ENCODE data around the gene RBMS3.

Gene RBMS3

GRCh38 chr3:29591579-29591978, 310.7 kb downstream of the RBMS3 start:
- H3K4me1 Mint-ChIP-seq (ENCODE audit: low read depth), result no peaks in the 10 kb centered on the region
- no peaks in the 10 kb centered on the region for H3K27me3 Mint-ChIP-seq
- no peaks in the 10 kb centered on the region for H3K36me3 Mint-ChIP-seq
- no peak overlapping the region for H3K4me3 Mint-ChIP-seq
- H3K27ac Mint-ChIP-seq, result no peak overlapping the region
- H3K9me3 Mint-ChIP-seq (ENCODE audit: low read depth), result no peaks in the 10 kb centered on the region

- no peak overlapping the region for H3K27ac Mint-ChIP-seq
- H3K4me1 Mint-ChIP-seq (ENCODE audit: low read depth), result no peaks in the 10 kb centered on the region
- no peak overlapping the region for H3K4me3 Mint-ChIP-seq
- H3K36me3 Mint-ChIP-seq, result no peaks in the 10 kb centered on the region
- peaks cover 2% of the 10 kb centered on the region for H3K27me3 Mint-ChIP-seq
- no peaks in the 10 kb centered on the region for H3K9me3 Mint-ChIP-seq (ENCODE audit: low read depth)
Observed at GRCh38 chr3:29593802-29594201, 312.9 kb downstream of the RBMS3 start.

GRCh38 chr3:29594261-29594660, 313.4 kb downstream of the RBMS3 start:
- Mint-ChIP-seq H3K27ac (no peak overlapping the region), H3K9me3 (ENCODE audit: low read depth) (no peaks in the 10 kb centered on the region), H3K27me3 (peaks cover 2% of the 10 kb centered on the region), H3K36me3 (no peaks in the 10 kb centered on the region), H3K4me3 (no peak overlapping the region), H3K4me1 (ENCODE audit: low read depth) (no peaks in the 10 kb centered on the region)

- Mint-ChIP-seq H3K27me3 (peaks cover 2% of the 10 kb centered on the region), H3K36me3 (no peaks in the 10 kb centered on the region), H3K4me3 (no peak overlapping the region), H3K27ac (no peak overlapping the region), H3K4me1 (ENCODE audit: low read depth) (no peaks in the 10 kb centered on the region), H3K9me3 (ENCODE audit: low read depth) (no peaks in the 10 kb centered on the region)
Observed at GRCh38 chr3:29597376-29598008, 316.6 kb downstream of the RBMS3 start.

- Mint-ChIP-seq H3K4me1 (ENCODE audit: low read depth) (no peaks in the 10 kb centered on the region), H3K4me3 (no peak overlapping the region), H3K36me3 (no peaks in the 10 kb centered on the region), H3K27me3 (peaks cover 2% of the 10 kb centered on the region), H3K27ac (no peak overlapping the region), H3K9me3 (ENCODE audit: low read depth) (no peaks in the 10 kb centered on the region)
Observed at GRCh38 chr3:29601861-29602585, 321.2 kb downstream of the RBMS3 start.

GRCh38 chr3:29605845-29606244, 325.0 kb downstream of the RBMS3 start:
- Mint-ChIP-seq H3K9me3 (ENCODE audit: low read depth) (no peaks in the 10 kb centered on the region), H3K27ac (no peak overlapping the region), H3K27me3 (no peaks in the 10 kb centered on the region), H3K4me3 (no peak overlapping the region), H3K4me1 (ENCODE audit: low read depth) (no peaks in the 10 kb centered on the region), H3K36me3 (no peaks in the 10 kb centered on the region)

- Mint-ChIP-seq H3K27me3 (no peaks in the 10 kb centered on the region), H3K4me1 (ENCODE audit: low read depth) (no peaks in the 10 kb centered on the region), H3K9me3 (ENCODE audit: low read depth) (no peaks in the 10 kb centered on the region), H3K4me3 (no peak overlapping the region), H3K27ac (no peak overlapping the region), H3K36me3 (no peaks in the 10 kb centered on the region)
Observed at GRCh38 chr3:29606416-29606815, 325.5 kb downstream of the RBMS3 start.

- H3K4me3 Mint-ChIP-seq, result no peak overlapping the region
- H3K27me3 Mint-ChIP-seq, result peaks cover 2% of the 10 kb centered on the region
- no peaks in the 10 kb centered on the region for H3K4me1 Mint-ChIP-seq (ENCODE audit: low read depth)
- no peak overlapping the region for H3K27ac Mint-ChIP-seq
- H3K36me3 Mint-ChIP-seq, result no peaks in the 10 kb centered on the region
- no peaks in the 10 kb centered on the region for H3K9me3 Mint-ChIP-seq (ENCODE audit: low read depth)
Observed at GRCh38 chr3:29608414-29609327, 327.8 kb downstream of the RBMS3 start.

- no peaks in the 10 kb centered on the region for H3K36me3 Mint-ChIP-seq
- H3K9me3 Mint-ChIP-seq (ENCODE audit: low read depth), result no peaks in the 10 kb centered on the region
Observed at GRCh38 chr3:29609328-29609811, 328.5 kb downstream of the RBMS3 start.

GRCh38 chr3:29610781-29611180, 329.9 kb downstream of the RBMS3 start:
- H3K27me3 Mint-ChIP-seq, result peaks cover 2% of the 10 kb centered on the region
- H3K27ac Mint-ChIP-seq, result no peak overlapping the region
- no peak overlapping the region for H3K4me3 Mint-ChIP-seq
- no peaks in the 10 kb centered on the region for H3K36me3 Mint-ChIP-seq
- H3K9me3 Mint-ChIP-seq (ENCODE audit: low read depth), result no peaks in the 10 kb centered on the region
- no peaks in the 10 kb centered on the region for H3K4me1 Mint-ChIP-seq (ENCODE audit: low read depth)

More at GRCh38 chr3:29609328-29609811, 328.5 kb downstream of the RBMS3 start:
- H3K4me3 Mint-ChIP-seq, result no peak overlapping the region
- H3K4me1 Mint-ChIP-seq (ENCODE audit: low read depth), result no peaks in the 10 kb centered on the region
- peaks cover 2% of the 10 kb centered on the region for H3K27me3 Mint-ChIP-seq
- H3K27ac Mint-ChIP-seq, result no peak overlapping the region

- no peaks in the 10 kb centered on the region for H3K36me3 Mint-ChIP-seq
- H3K4me3 Mint-ChIP-seq, result no peak overlapping the region
- no peaks in the 10 kb centered on the region for H3K4me1 Mint-ChIP-seq (ENCODE audit: low read depth)
- H3K27me3 Mint-ChIP-seq, result peaks cover 2% of the 10 kb centered on the region
- H3K27ac Mint-ChIP-seq, result no peak overlapping the region
- H3K9me3 Mint-ChIP-seq (ENCODE audit: low read depth), result no peaks in the 10 kb centered on the region
Observed at GRCh38 chr3:29611252-29611651, 330.4 kb downstream of the RBMS3 start.

- H3K36me3 Mint-ChIP-seq, result no peaks in the 10 kb centered on the region
- peaks cover 2% of the 10 kb centered on the region for H3K27me3 Mint-ChIP-seq
- H3K4me3 Mint-ChIP-seq, result no peak overlapping the region
- no peak overlapping the region for H3K27ac Mint-ChIP-seq
- no peaks in the 10 kb centered on the region for H3K9me3 Mint-ChIP-seq (ENCODE audit: low read depth)
- H3K4me1 Mint-ChIP-seq (ENCODE audit: low read depth), result no peaks in the 10 kb centered on the region
Observed at GRCh38 chr3:29612536-29612935, 331.7 kb downstream of the RBMS3 start.

GRCh38 chr3:29614954-29615353, 334.1 kb downstream of the RBMS3 start:
- Mint-ChIP-seq H3K4me3 (no peak overlapping the region), H3K4me1 (ENCODE audit: low read depth) (no peaks in the 10 kb centered on the region)

GRCh38 chr3:29618395-29619282, 337.8 kb downstream of the RBMS3 start:
- Mint-ChIP-seq H3K36me3 (no peaks in the 10 kb centered on the region), H3K9me3 (ENCODE audit: low read depth) (no peaks in the 10 kb centered on the region), H3K4me1 (ENCODE audit: low read depth) (no peaks in the 10 kb centered on the region), H3K27ac (no peak overlapping the region), H3K4me3 (no peak overlapping the region), H3K27me3 (no peaks in the 10 kb centered on the region)

More at GRCh38 chr3:29614954-29615353, 334.1 kb downstream of the RBMS3 start:
- Mint-ChIP-seq H3K27ac (no peak overlapping the region), H3K9me3 (ENCODE audit: low read depth) (no peaks in the 10 kb centered on the region), H3K27me3 (peaks cover 2% of the 10 kb centered on the region), H3K36me3 (no peaks in the 10 kb centered on the region)
